Activated CD4-positive, CD25-positive, alpha-beta regulatory T cell treated with anti-CD3 and anti-CD28 coated beads, Interleukin-2, amount 50 U/mL, for 72 hours (primary cell): ENCODE measurements around the gene MFAP5.
A peak's percentile ranks its signal among the peaks of the same experiment; 100 is the strongest.
"Not testable (repeated sequence)": the region's sequence is repeated elsewhere in the genome, so short reads cannot be mapped to it uniquely, and the experiment has no call there.

ENCODE experiments used
- DNase-seq: peaks from one replicate; pipeline ENCODE4 v3.0.0; 2021

Gene MFAP5

GRCh38 chr12:8672381-8672780, 9.8 kb upstream of the MFAP5 start:
- no peak for DNase-seq

GRCh38 chr12:8668441-8668840, 5.8 kb upstream of the MFAP5 start:
- no peak for DNase-seq

DNA sequence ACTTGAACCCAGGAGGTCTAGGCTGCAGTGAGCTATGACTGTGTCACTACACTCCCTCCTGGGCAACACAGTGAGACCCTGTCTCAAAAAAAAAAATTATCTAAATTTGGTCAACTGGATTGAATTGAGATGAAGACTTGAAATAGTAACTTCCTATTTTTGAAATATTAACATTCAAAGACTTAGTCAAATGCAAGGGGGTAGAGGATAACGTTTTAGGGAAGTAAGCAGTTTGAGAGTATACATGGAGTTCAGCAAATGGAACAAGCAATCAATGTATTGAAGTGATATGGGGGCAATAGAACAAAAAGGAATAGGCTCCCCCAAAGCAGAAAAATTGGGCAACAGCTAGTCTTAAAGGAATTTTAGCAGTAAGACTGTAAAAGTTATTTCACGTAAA, 4.6 kb upstream of the MFAP5 start:
- no peak for DNase-seq

- DNase-seq, result no peak
Observed at GRCh38 chr12:8665759-8666158, 3.1 kb upstream of the MFAP5 start.

DNA sequence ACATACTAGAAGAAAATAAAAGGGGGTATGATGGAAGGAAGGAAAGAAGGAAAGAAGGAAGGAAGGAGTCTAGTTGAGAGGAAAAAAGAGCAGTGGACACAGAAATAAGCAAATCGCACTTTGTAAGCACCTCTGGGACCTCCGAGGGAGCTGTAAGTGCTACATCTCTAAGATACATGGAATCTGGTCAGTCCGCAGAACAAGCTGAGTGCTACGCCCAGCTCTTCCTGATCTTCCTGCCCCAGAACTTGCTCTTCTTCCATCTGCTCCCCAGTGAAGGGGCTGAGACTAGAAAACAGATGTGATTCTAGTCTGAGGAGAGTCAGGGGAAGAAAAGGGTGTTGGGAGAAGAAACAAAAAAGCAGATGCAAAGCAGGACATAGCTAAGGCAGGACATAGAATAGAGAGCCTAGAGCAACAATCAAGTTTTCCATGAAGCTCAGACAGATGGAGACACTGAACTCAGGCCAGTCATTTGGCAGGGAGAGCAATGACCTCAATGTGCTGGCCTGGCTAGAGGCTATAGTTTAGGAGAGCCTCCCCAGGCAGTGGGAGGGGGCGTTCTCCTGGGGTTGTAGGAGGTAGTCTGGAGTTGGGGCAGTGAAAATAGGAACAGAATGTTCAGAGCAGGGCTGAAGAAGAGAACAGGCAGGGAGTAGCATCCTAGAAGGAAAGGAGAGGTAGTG, 1.7 kb upstream of the MFAP5 start:
- no peak for DNase-seq

DNA sequence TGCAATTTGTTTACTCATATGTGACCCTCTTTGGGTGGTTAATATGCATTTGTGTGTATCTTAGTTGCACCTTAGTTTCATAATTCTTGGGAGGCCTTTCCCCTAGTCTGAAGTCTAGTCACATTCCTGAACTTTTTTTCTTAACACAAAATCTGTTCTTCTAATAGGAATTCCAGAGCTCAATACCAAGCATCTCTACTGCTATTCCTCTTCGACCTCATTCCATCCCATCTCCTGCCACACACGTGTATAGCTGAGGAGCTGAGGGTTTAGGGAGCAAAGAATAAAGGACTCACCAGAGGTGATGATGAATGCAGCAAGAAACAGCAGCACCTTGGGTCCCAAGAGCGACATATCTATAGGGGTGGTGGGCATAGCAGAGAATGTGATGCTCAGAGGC, 875 bp downstream of the MFAP5 start:
- DNase-seq, result no peak

DNA sequence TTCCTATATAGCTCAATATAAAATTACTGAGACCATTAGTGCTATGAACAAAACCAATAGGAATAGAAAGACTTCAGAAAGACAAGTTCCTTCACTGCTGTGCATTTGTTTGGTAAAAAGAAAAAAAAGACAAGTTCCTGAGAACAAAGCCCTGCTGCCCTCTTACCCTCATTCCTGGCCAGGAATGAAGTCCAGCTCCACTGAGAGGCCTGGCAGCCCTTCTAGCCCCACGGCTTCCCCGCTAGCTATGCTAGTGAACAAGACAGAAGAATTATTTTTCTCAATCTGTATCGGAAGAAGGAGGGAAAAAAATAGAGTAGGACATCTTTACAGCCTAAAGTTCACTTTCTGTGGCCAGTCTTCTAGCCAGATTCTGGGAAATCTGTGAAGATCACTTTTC, 1.6 kb downstream of the MFAP5 start:
- DNase-seq, result no peak

DNA sequence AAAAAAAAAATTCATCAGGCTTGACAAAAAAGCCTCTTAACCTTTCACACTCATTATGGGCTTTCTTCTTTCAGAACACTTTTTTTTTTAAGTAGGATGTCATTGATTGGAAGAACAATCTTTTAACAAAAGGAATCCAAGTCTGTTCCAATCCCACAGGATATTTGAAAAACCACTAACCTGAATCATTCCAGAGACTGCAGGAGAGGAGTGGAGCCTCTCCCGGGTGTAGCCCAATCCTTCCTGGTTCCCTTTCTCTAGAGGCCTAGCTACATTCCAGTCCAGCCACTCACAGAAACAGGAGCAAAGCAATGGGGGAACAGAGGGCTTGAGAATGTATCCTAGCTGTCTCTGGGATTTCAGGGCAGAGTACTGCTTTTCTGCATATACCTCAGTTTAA, 4.3 kb downstream of the MFAP5 start:
- DNase-seq, result no peak

DNA sequence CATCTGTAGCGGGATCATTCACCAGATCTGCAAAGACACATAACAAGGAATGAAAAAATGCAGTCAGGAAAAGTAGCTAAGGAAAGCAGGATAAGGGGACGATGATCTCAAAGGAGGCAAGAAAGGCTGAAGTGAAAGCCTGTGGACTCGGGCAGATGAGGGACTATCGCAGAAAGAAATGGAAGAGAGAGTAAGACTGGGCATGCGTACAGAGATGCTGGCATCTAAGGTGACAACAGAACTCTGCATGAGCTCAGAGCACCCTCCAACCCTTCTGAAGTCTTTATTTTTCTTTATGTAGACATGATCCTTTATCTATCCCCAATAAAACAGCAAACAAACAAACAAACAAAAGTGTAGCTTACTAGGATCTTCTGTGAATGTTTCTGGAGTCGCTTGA, 7.2 kb downstream of the MFAP5 start:
- DNase-seq, result no peak

- DNase-seq, result peak; percentile 69
Observed at GRCh38 chr12:8648576-8649205, 13.9 kb downstream of the MFAP5 start.

DNA sequence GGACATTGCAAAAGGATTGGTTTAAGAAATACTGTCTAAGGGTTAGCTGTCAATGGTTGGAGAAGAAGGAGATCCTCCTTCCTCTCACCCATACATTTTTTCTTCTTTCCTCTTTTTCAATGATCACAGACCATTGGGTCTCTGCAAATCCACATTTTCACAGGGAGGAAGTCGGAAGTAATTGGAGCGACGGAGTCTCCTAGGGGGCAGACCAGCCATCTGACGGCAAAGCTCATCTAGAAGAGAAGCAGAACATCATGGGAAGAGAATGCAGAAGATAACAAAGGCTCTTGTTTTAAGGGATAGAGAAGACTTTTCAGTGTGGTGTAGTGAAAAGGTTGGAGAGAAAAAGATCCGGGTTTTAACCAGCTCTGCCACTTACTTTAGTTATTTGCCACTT, 14.7 kb downstream of the MFAP5 start:
- no peak for DNase-seq

DNA sequence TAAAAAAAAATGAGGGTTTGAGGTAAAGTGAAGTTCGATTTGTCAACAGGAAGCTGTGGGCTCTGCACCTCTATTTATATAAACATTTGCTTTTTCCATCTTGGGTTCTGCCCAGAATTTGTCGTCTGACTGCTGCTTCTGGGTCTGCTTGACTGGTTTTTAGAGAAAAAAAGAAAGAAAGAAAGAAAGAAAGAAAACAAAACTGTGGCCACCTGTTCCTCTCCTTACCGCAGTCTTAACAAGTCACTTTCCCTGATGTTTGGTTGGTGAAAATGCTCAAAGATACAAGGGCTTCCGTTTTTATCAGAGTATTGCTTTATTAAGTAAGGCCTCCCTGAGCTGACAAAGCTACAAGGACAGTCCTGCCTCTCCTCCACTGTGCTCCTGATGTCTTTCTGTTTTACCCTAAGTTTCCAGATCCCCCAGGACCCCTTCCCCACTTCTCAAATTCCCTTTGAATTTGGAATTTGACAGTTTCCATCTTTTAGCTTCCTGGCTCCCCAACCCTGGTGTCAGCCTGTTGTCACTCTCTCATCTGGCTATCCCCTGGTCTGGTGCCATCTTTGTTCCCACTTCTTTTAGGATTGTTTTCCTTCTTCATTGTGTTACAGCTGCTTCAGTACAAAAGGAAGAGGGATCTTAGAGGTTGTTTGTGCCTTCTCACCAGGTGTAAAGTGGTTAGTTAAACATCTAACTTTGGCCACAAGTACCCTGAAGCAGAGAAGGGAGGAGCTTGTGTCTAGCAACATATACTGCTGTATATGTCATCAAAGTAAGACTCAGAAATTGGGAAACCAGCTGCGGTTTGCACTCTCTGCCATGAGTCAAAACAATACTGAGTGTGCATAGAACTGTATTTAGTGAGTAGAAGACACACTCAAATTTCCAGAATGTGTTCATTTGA, 18.0 kb downstream of the MFAP5 start:
- DNase-seq, result no peak

DNA sequence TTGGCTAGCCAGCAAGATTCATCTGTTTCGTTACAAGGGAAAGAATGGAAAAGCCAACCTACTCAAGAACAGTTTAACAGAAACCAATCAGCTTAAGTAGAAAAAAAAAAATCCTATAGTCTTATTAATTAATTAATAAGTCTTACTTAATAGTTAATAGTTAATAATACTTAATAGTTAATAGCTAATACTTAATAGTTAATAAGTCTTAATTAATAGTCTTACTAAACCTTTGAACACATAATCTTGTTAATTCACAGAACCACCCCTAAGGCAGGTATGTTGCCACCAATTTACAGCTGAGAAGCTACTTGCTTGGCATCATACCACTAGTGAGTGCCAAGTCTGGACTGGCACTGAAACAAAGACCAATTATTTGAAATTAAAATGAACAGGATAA, 19.9 kb downstream of the MFAP5 start:
- no peak for DNase-seq

- DNase-seq, result no peak
Observed at GRCh38 chr12:8639936-8640335, 22.7 kb downstream of the MFAP5 start.

GRCh38 chr12:8638951-8639350, 23.7 kb downstream of the MFAP5 start:
- DNase-seq, result no peak

- no peak for DNase-seq
Observed at GRCh38 chr12:8637666-8638065, 25.0 kb downstream of the MFAP5 start.

DNA sequence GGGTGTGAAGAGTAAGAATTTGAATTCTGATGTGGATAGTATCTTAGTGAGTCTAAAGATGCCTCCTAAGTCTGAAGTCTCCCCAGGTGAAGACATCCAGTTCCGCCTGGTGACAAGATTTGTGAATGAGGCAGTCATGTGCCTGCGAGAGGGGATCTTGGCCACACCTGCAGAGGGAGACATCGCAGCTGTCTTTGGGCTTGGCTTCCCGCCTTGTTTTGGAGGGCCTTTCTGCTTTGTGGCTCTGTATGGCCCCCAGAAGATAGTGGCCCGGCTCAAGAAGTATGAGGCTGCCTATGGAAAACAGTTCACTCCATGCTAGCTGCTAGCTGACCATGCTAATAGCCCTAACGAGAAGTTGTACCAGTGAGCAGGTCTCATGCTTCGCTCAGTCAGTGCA, 25.4 kb downstream of the MFAP5 start:
- DNase-seq, result no peak

- no peak for DNase-seq
Observed at GRCh38 chr12:8636581-8636980, 26.0 kb downstream of the MFAP5 start.

GRCh38 chr12:8636007-8636346, 26.6 kb downstream of the MFAP5 start:
- DNase-seq, result not testable (repeated sequence)

DNA sequence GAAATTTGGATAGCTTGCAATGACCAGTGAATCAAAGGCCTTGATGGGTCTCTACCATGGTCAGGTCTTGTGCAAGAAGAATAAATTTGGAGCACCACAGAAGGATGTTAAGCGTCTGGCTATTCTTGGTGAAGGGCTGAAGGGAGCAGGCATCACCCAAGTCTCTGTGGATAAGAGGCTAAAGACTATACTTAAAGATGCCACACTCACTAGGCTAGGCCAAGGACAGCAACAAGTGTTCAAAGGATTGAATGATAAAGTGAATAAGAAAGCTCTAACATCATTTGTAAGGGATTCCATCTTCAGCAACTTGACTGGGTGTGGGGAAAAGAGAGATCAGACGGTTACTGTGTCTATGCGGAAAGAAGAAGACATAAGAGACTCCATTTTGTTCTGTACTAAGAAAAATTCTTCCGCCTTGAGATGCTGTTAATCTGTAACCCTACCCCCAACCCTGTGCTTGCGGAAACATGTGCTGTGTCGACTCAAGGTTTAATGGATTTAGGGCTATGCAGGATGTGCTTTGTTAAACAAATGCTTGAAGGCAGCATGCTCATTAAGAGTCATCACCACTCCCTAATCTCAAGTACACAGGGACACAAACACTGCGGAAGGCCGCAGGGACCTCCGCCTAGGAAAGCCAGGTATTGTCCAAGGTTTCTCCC, 27.2 kb downstream of the MFAP5 start:
- DNase-seq, result not testable (repeated sequence)

- no peak for DNase-seq
Observed at GRCh38 chr12:8630131-8630530, 32.5 kb downstream of the MFAP5 start.

GRCh38 chr12:8629486-8630033, 33.1 kb downstream of the MFAP5 start:
- DNase-seq, result no peak

DNA sequence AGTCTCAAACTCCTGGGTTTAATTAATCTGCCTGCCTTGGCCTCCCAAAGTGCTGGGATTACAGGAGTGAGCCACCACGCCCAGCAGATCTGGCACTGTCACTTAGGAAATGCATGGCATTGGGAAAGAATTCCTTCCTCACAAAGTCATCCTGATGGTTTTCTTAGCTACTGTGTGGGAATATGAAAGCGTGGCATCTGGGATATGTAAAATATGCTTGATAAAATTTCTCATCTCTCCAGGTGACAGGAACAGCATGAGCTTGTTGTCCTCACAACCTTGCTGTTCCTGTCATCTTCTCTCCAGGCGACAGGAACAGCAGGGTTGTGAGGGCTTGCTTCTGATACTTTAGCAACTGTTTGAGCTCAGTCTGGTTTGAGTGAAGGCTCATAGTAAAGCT, 33.9 kb downstream of the MFAP5 start:
- no peak for DNase-seq
